ENCODE results near the gene FTL.

The FTL gene

DNA sequence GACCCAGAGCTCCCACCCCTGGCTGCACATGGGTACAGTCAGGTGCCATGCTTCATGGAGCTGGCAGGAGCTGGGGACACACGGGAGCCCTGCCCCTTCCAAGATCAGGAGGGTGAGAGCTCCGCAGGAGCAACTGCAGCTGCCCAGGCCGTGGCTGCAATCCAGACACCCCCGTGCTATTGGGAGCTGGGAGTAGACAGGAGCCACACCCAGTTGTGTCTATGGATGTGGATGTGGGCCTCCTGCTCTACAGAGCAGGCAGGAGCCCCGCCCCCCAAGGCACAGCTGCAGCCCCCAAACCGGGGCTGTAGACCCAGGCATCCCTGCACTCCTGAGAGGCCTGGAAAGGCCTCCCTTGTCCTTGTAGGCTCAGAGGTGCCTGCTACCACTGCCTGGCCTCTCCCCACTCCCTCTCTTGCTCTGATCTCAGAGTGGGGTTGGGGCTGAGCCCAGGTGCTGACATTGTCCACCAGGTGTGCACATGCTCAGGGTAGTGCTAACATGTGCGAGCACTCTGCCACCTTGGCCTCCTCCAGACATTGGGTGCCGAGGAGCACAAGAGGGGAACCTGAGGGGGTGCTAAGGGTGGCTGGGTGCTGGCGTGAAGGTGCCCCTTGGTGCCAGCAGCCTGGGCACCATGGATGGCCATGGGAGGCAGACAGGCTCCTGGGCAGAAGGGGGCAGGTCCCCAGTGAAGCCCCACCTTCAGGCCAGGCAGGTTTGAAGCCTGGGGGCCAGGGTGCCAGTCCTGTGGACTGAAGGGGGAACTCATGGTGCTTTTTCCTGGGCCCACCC is 18.4 kb upstream of the FTL start:
- no peak for DNase-seq

GRCh38 chr19:48947258-48947542 is 17.9 kb upstream of the FTL start:
- no peak for DNase-seq

GRCh38 chr19:48950159-48950558 is 14.9 kb upstream of the FTL start:
- no peak for DNase-seq

GRCh38 chr19:48950830-48951519 is 14.1 kb upstream of the FTL start:
- DNase-seq = no peak

DNA sequence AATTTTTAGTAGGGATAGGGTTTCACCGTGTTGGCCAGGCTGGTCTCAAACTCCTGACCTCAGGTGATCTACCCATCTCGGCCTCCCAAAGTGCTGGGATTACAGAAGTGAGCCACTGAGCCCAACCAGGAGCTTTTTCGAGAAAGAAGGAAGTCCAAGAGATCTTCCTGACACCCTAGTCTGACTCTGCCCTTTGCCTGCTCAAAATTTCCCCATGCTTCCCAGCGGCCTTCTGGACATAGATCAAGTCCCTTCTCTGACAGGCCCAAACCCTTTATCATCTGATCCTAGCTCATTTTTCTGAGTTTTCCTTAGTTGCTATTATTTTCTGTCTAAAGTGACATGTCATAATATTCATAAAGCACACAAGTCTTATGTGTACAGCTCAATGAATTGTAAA is 12.0 kb upstream of the FTL start:
- no peak for DNase-seq

GRCh38 chr19:48953990-48954594 is 11.0 kb upstream of the FTL start:
- no peak for DNase-seq

GRCh38 chr19:48954595-48955307 is 10.4 kb upstream of the FTL start, which contains the start of gene BAX:
Gene BAX (plus strand): TSS chr19:48954875. CDS start chr19:48954929, 54 bp downstream.
- peak; percentile 98 for DNase-seq

- DNase-seq = no peak
These were observed 9.7 kb upstream of the FTL start for GRCh38 chr19:48955308-48955958.

DNA sequence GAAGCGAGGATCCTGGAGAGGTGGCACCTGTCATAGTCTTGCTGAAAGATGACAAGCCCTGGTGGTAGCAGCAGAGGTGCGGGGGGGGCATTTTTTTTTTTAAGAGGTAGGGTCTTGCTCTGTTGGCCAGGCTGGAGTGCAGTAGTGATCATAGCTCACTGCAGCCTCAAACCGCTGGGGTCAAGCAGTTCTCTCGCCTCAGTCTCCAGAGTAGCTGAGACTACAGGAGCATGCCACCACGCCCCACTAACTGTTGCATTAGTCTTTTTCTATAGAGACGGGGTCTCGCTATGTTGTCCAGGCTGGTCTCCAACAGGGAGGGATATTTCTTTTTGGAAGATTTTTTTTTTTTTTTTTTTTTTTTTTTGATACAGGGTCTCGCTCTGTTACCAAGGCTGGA is 7.1 kb upstream of the FTL start:
- DNase-seq = no peak

- DNase-seq = no peak
These were observed 5.5 kb upstream of the FTL start for GRCh38 chr19:48959341-48960239.

- no peak for DNase-seq
These were observed 4.0 kb upstream of the FTL start for GRCh38 chr19:48961051-48961649.

- no peak for DNase-seq
These were observed 3.5 kb upstream of the FTL start for GRCh38 chr19:48961673-48962028.

- DNase-seq = no peak
These were observed 2.9 kb upstream of the FTL start for GRCh38 chr19:48962029-48962848.

DNA sequence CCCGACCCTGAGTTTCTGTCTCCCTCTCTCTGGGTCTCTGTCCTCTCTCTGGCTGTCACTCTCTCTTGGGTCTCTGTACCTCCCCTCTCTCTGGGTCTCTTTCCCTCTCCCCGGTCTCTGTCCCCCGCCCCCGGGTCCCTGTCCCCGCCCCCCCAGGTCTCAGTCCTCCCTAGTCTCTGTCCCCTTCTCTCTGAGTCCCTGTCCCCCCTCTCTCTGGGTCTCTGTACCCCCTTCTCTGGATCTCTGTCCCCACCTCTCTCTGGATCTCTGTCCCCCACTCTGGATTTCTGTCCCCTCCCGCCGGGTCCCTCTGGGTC is 2.3 kb upstream of the FTL start:
- DNase-seq = no peak

DNA sequence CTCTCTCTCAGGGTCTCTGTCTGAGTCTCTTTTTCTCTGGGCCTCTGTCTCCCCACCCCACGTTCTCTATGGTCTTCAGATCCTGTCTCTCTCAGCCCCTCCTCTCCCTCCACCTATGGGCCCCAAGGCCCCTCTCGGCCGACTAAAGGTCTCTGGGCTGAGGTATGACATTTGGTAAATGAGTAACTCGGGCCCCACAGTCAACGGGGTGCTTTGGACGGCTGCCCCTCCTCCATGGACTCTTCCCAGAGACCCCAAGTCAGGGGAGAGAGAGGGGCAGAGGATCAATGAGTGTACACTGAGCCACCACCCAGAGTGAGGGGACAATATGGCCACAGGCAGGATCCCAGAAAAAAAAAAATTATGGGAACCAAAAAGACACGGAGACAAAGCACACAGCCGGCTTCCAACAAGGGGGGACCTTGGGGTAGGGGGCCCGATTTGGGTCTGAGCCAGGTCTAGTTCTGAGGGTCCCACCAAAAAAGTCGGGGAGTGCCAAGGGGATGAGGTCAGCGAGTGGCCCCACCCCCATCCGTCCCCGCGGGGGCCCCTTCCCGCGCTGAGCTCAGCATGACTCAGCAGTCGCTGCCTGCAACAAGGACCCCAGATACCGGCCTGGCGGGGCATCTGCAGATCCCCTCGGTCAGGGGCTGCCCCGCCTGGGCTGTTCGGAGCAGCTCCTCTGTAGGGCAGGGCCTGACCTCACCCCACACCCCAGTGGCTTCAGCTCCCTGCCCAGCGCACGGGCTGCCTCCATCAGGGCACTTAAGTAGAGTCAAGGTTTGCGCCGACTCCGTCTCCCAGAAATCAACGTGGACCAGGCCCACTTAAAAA is 1.5 kb upstream of the FTL start:
- DNase-seq = peak; percentile 22

DNA sequence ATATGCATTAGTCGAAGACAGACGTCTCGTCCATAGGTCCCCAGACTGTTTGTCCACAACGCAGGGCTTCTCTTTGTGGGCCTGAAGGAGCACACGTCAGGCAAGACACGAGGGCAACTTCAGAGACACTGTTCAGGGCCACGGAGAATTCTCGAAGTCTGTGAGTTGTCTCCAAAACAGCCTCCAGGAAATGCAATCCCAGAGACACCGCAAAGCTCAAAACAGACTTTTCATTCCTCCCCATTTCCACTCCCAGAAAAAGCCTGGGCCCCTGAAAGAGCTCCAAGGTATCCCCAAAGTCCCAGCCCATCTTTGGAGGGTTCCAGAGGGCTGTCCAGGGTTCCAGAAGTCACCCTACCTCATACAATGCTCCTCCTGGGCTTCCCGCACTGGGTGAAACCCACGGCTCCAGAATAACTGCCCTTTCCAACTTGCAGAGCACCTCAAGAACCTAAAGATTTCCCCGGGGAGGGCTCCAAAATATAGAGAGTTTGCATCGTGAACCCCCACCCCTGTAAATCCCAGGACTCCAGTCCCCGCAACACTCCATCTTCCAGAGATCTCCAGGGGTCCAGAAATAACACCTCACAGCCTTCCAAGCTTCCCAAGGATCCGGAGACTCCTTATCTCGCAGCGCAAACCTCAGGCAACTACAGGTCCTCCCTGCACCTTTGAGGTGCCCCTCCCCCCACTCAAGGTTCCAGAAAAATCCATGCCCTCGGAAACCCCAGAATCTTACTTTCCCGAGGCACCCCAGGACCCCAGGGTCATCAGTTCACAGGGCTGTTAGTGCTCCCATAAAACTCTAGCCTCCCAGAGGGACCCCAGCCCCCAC is 687 bp upstream of the FTL start:
- no peak for DNase-seq

- DNase-seq = peak; percentile 92
These were observed 864 bp downstream of the FTL start for GRCh38 chr19:48965806-48966540.
